DMS 273 (cell line): ENCODE results near the gene NAGPA.

Source experiments
- DNase-seq: peaks from one replicate; lab custom pipeline; 2025; ENCODE audit not compliant: unreplicated experiment; lab: John Stamatoyannopoulos, UW

Gene NAGPA

GRCh38 chr16:5028950-5029475 is 4.7 kb downstream of the NAGPA start:
- no peak for DNase-seq

GRCh38 chr16:5027575-5028235 is 6.0 kb downstream of the NAGPA start:
- no peak for DNase-seq

DNA sequence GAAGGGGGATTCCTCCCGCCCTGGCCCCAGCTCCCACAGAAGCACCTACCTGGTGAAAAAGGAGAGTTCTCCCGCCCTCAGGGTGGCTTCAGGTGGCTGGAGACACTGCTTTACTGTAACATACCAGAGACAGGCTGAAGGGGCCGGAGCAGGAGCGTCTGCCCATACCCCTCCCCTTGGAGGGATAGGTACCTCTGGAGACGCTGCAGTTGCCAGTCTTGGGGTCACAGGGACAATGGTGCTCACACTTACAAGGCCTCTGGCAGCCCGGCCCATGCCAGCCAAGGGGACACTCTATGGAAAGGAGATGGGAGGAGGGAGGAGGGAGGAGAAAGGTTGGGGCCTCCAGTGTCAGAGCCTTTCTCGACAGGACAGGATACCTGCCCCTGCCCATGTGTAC is 6.6 kb downstream of the NAGPA start:
- DNase-seq, result no peak

- DNase-seq, result no peak
These were observed 7.1 kb downstream of the NAGPA start for GRCh38 chr16:5026664-5027063.

GRCh38 chr16:5025171-5025632 is 8.5 kb downstream of the NAGPA start:
- DNase-seq, result peak; percentile 85

- DNase-seq, result peak; percentile 90
These were observed 9.1 kb downstream of the NAGPA start for GRCh38 chr16:5024632-5025031.

GRCh38 chr16:5022521-5022920 is 11.2 kb downstream of the NAGPA start:
- DNase-seq, result no peak

DNA sequence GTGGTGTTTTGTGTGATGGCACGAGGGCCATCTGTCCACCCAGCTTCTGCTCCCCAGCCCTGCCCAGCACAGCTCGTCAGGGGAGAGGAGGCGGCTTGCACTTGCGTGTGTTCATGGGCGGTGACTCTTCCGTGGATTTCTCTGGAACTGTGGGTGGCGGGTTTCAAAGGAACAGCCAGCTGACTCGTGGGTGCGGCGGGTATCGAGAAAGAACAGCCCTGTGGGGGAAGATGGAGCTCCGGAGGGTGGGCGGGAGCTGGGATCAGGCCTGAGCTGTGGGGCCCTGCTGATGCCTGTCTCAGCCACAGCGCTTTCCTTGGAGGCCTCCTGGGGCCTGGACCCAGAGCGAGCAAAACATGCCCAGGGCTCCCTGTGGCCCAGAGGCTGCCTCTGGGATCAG is 13.2 kb downstream of the NAGPA start:
- DNase-seq, result no peak

GRCh38 chr16:5019775-5020174 is 14.0 kb downstream of the NAGPA start:
- no peak for DNase-seq

DNA sequence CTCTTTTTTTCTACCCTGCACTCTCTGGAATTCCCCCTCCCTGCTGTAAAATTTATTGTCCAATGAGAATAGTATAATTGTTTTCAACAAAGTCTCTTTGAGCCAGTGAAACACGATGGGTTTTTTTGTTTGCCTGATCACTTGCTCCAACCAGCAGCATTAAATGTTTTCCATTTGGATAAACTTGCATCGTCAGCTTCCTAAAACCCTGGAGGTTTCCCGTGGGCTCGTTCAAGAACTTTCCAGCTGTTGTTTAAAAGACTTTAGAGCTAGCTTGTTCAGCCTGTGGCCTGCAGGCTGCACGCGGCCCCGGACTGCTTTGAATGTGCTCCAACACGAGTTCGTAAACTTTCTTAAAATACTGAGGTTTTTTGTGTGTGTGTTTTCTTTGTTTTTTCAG is 14.9 kb downstream of the NAGPA start:
- DNase-seq, result no peak

GRCh38 chr16:5017678-5017969 is 16.1 kb downstream of the NAGPA start:
- DNase-seq, result no peak

GRCh38 chr16:5016967-5017677 is 16.6 kb downstream of the NAGPA start:
- DNase-seq, result no peak

GRCh38 chr16:5015887-5016286 is 17.8 kb downstream of the NAGPA start:
- DNase-seq, result no peak

- DNase-seq, result peak; percentile 23
These were observed 18.4 kb downstream of the NAGPA start for GRCh38 chr16:5015351-5015750.

DNA sequence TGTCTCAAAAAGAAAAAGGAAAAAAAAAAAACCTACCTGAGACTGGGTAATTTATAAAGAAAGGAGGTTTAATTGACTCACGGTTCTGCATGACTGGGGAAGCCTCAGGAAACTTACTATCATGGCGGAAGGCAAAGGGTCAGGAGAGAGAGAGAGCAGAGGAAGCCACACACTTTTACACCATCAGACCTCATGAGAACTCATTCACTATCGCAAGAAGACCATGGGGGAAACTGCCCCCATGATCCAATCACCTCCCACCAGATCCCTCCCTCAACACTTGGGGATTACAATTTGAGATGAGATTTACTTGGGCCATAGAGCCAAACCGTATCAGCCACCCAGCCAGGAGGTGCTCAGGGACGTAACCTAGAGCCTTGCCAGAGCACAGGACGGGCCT is 20.8 kb downstream of the NAGPA start:
- no peak for DNase-seq

- DNase-seq, result no peak
These were observed 22.1 kb downstream of the NAGPA start for GRCh38 chr16:5011637-5012036.

DNA sequence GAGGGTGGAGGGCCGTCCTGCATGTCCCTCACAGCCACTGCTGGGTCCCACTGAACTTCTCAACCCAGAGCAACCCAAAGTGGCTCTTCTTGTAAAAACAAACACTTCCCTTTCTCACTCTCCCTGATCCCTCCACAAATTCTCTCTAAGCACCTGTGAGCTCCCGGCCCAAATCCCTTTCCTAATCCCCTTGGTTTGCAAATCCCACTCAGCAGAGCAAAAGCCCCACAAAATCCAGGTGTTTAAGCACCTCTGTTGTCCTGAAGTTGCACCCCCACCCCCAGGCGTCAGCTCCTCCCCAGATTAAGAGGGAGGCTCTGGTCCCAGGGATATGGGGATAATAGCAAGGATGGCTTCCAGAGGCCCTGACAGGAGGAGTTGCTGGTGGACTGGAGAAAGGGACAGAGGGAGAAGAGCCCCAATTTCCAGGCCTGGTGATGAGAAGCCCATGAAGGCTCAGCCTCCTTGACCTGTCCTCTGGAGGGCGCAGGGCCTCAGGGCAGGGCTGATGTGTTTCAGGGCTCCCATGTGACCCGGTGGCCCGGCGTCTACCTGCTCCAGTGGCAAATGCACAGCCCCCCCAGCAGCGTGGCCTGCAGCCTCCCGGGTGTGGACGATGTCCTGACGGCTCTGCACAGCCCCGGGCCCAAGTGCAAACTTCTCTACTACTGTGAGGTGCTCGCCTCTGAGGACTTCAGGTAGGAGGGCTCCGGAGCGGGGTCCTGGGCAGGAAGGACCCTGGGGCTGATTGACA is 23.0 kb downstream of the NAGPA start:
- no peak for DNase-seq

- no peak for DNase-seq
These were observed 25.4 kb downstream of the NAGPA start for GRCh38 chr16:5008311-5008731.

DNA sequence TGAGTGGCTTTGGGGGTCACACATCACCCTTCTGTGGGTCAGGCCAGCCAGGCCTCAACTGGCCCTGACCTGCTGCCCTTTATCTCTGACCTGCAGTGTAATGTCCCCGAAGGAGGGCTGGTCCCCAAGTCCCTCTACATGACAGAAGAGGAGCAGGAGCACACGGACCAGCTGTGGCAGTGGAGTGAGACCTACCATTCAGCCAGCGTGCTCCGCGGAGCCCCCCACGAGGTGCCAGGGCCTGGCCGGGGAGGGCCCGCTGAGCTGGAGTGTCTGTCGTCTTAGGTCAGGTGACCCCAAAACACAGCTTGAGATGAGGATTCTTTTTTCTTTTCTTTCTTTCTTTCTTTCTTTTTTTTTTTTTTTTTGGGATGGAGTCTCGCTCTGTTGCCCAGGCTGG is 26.5 kb downstream of the NAGPA start:
- no peak for DNase-seq

DNA sequence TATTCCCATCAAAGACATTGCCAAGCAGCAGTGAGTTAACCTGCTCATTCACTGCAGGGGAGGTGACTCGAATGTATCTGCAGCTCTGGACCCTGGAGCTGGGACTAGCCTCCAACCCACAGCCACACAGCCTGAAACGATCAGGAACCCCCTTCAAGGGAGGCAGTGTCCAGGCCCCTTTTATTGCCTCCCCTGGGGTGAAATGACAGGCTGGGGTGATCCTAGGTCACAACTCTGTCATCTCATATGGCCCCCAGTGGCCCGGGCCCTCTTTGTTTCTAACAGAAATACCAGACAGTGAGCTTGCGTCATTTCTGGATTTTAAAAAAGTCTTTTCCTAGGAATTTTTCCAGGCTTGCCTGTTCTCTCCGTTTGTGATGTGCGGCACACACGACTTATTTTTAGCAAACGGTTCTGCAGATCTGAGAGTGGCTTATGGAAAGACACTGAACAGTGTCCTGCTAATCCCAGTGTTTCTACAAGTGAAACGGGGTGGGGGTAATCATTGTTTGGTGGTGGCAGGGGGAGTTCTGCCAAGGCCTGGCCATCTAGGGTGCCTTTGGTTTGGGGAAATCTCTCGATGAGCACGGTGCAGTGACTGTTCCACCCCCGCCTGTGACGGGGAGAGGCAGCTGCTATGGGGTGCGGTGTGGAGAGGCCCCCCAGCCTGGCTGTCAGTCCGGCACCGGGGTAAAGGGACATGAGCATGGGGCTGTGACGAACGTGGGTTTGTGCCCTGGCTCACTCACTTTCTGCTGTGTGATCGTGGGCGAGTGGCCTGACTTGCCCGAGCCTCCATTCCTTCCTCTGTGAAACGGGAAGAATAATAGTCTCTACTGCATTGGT is 27.2 kb downstream of the NAGPA start:
- DNase-seq, result no peak

GRCh38 chr16:5005916-5006315 is 27.8 kb downstream of the NAGPA start:
- no peak for DNase-seq
